ENCODE measurements around the gene FKBP11. TPM values are rescaled to one million over a fixed set of nuclear protein-coding genes. Genes with fewer than 3 reads are reported as not detected.

Gene FKBP11
- total and polyA plus RNA-seq, 2 donors (not counting 3 experiments of a cell fraction or from before 2014, with no cell fraction given): 74.2 to 81.2 TPM

- no peak overlapping the region for H3K27ac ChIP-seq (ENCODE audit: insufficient read depth, low read depth, low read length)
- no peak overlapping the region for H3K9ac ChIP-seq (replicated peaks; ENCODE audit: extremely low read depth, insufficient read depth, low read length)
- H3K9me3 ChIP-seq (replicated peaks; ENCODE audit: control insufficient read depth, insufficient read depth, low read length): no peaks in the 10 kb centered on the region
- dilution Hi-C loops (cut with MboI; ENCODE audit: extremely low pct_ligation_motif_present, low sequenced_read_pairs): no loop called here
- H3K4me1 ChIP-seq (ENCODE audit: control insufficient read depth, extremely low read depth, insufficient read depth, low read length): no peaks in the 10 kb centered on the region
- H3K9me1 ChIP-seq (replicated peaks; ENCODE audit: control insufficient read depth, extremely low read depth, insufficient read depth, low read length): no peaks in the 10 kb centered on the region
- peaks cover 56% of the 10 kb centered on the region in 2 experiments for H3K27me3 ChIP-seq (ENCODE audit: control insufficient read depth in 2 of 2, insufficient read depth in 2 of 2, low read length in 2 of 2)
- ChIA-PET POLR2A (no interaction called here), CTCF (interaction anchor here (1.1 to 7.3 kb wide), 4 partner anchors 8 to 27 kb away, joined by 4 to 64 read pairs (median 37); partner anchors contain the start of genes ARF3 and WNT1)
- no peaks in the 10 kb centered on the region for H3K79me2 ChIP-seq (ENCODE audit: control insufficient read depth, insufficient read depth, low read length)
- no peak overlapping the region for H3K4me2 ChIP-seq (ENCODE audit: insufficient read depth, low read length)
- DNase-seq (ENCODE audit: low read depth, low spot score) (no peak), FAIRE-seq (peak; percentile 49)
- no TSS peak for BruUV-seq (replicated peaks)
- TF ChIP-seq FOS (IDR thresholded peaks at IDR 0.05; ENCODE audit: borderline replicate concordance, insufficient read depth, low read length): no peak
- TF ChIP-seq EZH2 (IDR thresholded peaks at IDR 0.05; ENCODE audit: borderline replicate concordance, low read depth, low read length, severe bottlenecking): peak; percentile 93
- H2AFZ ChIP-seq (ENCODE audit: low read depth, low read length): no peak overlapping the region
- no peak overlapping the region for H3K4me3 ChIP-seq (replicated peaks in 1 of 3; ENCODE audit: insufficient read depth in 1 of 3, low read depth in 1 of 3, low read length in 3 of 3)
- H3K36me3 ChIP-seq (ENCODE audit: control insufficient read depth in 2 of 2, extremely low read depth in 1 of 2, insufficient read depth in 2 of 2, low read length in 2 of 2): no peaks in the 10 kb centered on the region
- H4K20me1 ChIP-seq (replicated peaks; ENCODE audit: control insufficient read depth, extremely low read depth, insufficient read depth, low read length): no peaks in the 10 kb centered on the region
- intact Hi-C loops (cut with micrococcal nuclease): no loop called here
These were observed 44.8 kb upstream of the FKBP11 start for GRCh38 chr12:48969833-48970701.

- no peaks in the 10 kb centered on the region for H3K79me2 ChIP-seq (ENCODE audit: control insufficient read depth, insufficient read depth, low read length)
- TF ChIP-seq MYC (IDR thresholded peaks at IDR 0.05; ENCODE audit: low read depth, low read length): no peak
- TF ChIP-seq POLR2AphosphoS5 (IDR thresholded peaks at IDR 0.05; ENCODE audit: insufficient read depth, low read depth, low read length): no peak
- no peak for TF ChIP-seq CTCF (IDR thresholded peaks at IDR 0.05; ENCODE audit: extremely low read depth in 1 of 2, insufficient read depth in 1 of 2, low read depth in 1 of 2, low read length in 2 of 2)
- TF ChIP-seq JUN (IDR thresholded peaks at IDR 0.05; ENCODE audit: borderline replicate concordance, insufficient read depth, insufficient read length, low read depth): no peak
- TF ChIP-seq GATA2 (IDR thresholded peaks at IDR 0.05; ENCODE audit: insufficient read depth, insufficient read length, low read depth, low read length): no peak
- TF ChIP-seq FOS (IDR thresholded peaks at IDR 0.05; ENCODE audit: borderline replicate concordance, insufficient read depth, low read length): no peak
- no peak for TF ChIP-seq POLR2A (IDR thresholded peaks at IDR 0.05; ENCODE audit: low read depth, low read length)
- no peak for TF ChIP-seq EZH2 (IDR thresholded peaks at IDR 0.05; ENCODE audit: borderline replicate concordance, low read depth, low read length, severe bottlenecking)
- no peak for TF ChIP-seq MAX (IDR thresholded peaks at IDR 0.05; ENCODE audit: insufficient read depth, insufficient read length)
- peaks cover 58 to 59% of the 10 kb centered on the region in 2 experiments for H3K27me3 ChIP-seq (ENCODE audit: control insufficient read depth in 2 of 2, insufficient read depth in 2 of 2, low read length in 2 of 2)
- no peak overlapping the region for H3K9ac ChIP-seq (replicated peaks; ENCODE audit: extremely low read depth, insufficient read depth, low read length)
- DNase-seq (ENCODE audit: low read depth, low spot score) (no peak), FAIRE-seq (no peak)
- no peaks in the 10 kb centered on the region for H3K4me1 ChIP-seq (ENCODE audit: control insufficient read depth, extremely low read depth, insufficient read depth, low read length)
- H3K27ac ChIP-seq (ENCODE audit: insufficient read depth, low read depth, low read length): no peak overlapping the region
- no peaks in the 10 kb centered on the region for H3K9me3 ChIP-seq (replicated peaks; ENCODE audit: control insufficient read depth, insufficient read depth, low read length)
- intact Hi-C loops (cut with micrococcal nuclease): no loop called here
- CTCF ChIA-PET: interaction anchor here (1.1 to 7.3 kb wide), 6 partner anchors 9 to 116 kb away, joined by 4 to 64 read pairs (median 11); partner anchors contain the start of genes ARF3 and WNT1
- dilution Hi-C loops (cut with MboI; ENCODE audit: extremely low pct_ligation_motif_present, low sequenced_read_pairs): no loop called here
- H2AFZ ChIP-seq (ENCODE audit: low read depth, low read length): no peak overlapping the region
- H3K4me2 ChIP-seq (ENCODE audit: insufficient read depth, low read length): no peak overlapping the region
- H3K9me1 ChIP-seq (replicated peaks; ENCODE audit: control insufficient read depth, extremely low read depth, insufficient read depth, low read length): no peaks in the 10 kb centered on the region
- no peak overlapping the region for H3K4me3 ChIP-seq (replicated peaks in 1 of 3; ENCODE audit: insufficient read depth in 1 of 3, low read depth in 1 of 3, low read length in 3 of 3)
- no peaks in the 10 kb centered on the region for H3K36me3 ChIP-seq (ENCODE audit: control insufficient read depth in 2 of 2, extremely low read depth in 1 of 2, insufficient read depth in 2 of 2, low read length in 2 of 2)
- no TSS peak for BruUV-seq (replicated peaks)
- no peaks in the 10 kb centered on the region for H4K20me1 ChIP-seq (replicated peaks; ENCODE audit: control insufficient read depth, extremely low read depth, insufficient read depth, low read length)
- POLR2A ChIA-PET: no interaction called here
These were observed 44.0 kb upstream of the FKBP11 start for GRCh38 chr12:48969160-48969771.
